ENCODE measurements around the gene UAP1L1. TPM values are rescaled to one million over a fixed set of nuclear protein-coding genes. Genes with fewer than 3 reads are reported as not detected.

The UAP1L1 gene
- total RNA-seq, 2 experiments from 2014 or later, result 6.7 to 7.7 TPM

GRCh38 chr9:137089232-137089947 is 12.1 kb downstream of the UAP1L1 start:
- DNase-seq, result no peak
- peaks cover 34% of the 10 kb centered on the region for H3K4me1 Mint-ChIP-seq (ENCODE audit: low read depth)
- H3K4me3 Mint-ChIP-seq, result no peak overlapping the region
- H3K36me3 Mint-ChIP-seq, result peaks cover 9% of the 10 kb centered on the region
- peak overlapping the region; percentile 29 for H3K27ac Mint-ChIP-seq
- POLR2A ChIA-PET, result interaction anchor here (0.6 kb wide), 1 partner anchor 19 kb away, joined by 4 read pairs; the partner anchor contains the start of gene SAPCD2
- intact Hi-C loops (cut with micrococcal nuclease), result loop anchor here (5.0 kb wide), 1 partner anchor 242 kb away; the partner anchor contains the start of gene PHPT1
- no peaks in the 10 kb centered on the region for H3K9me3 Mint-ChIP-seq
- H3K27me3 Mint-ChIP-seq, result no peaks in the 10 kb centered on the region
- CTCF ChIA-PET, result interaction anchor here (1.0 to 3.9 kb wide), 4 partner anchors 43 to 147 kb away, joined by 3 to 26 read pairs (median 8); partner anchors contain the start of genes NPDC1 and RNF224

GRCh38 chr9:137095664-137096517 is 18.6 kb downstream of the UAP1L1 start:
- CTCF ChIA-PET, result interaction anchor here (0.6 to 2.7 kb wide), 38 partner anchors 8 to 763 kb away, joined by 3 to 40 read pairs (median 4); partner anchors contain the start of genes ABCA2, AJM1, CYSRT1 and DPP7
- H3K4me1 Mint-ChIP-seq (ENCODE audit: low read depth), result peaks cover 19% of the 10 kb centered on the region

GRCh38 chr9:137096785-137097546 is 19.6 kb downstream of the UAP1L1 start:
- DNase-seq, result no peak
- POLR2A ChIA-PET, result interaction anchor here (1.9 kb wide), 1 partner anchor 10 kb away, joined by 43 read pairs; the partner anchor contains the start of gene MAN1B1
- Mint-ChIP-seq H3K36me3 (peaks cover 27% of the 10 kb centered on the region), H3K9me3 (no peaks in the 10 kb centered on the region), H3K4me1 (ENCODE audit: low read depth) (peaks cover 19% of the 10 kb centered on the region), H3K27me3 (no peaks in the 10 kb centered on the region), H3K4me3 (peak overlapping the region; percentile 62), H3K27ac (peak overlapping the region; percentile 84)
- intact Hi-C loops (cut with micrococcal nuclease), result no loop called here
- CTCF ChIA-PET, result interaction anchor here (1.2 to 2.7 kb wide), 10 partner anchors 9 to 304 kb away, joined by 3 to 40 read pairs (median 6); partner anchors contain the start of genes ABCA2, DPP7, MAN1B1 and TPRN

More at GRCh38 chr9:137095664-137096517, 18.6 kb downstream of the UAP1L1 start:
- intact Hi-C loops (cut with micrococcal nuclease), result loop anchor here (1.0 kb wide), 1 partner anchor 9 kb away; no protein-coding TSS in a partner anchor
- DNase-seq, result peak; percentile 93
- peak overlapping the region; percentile 84 for H3K27ac Mint-ChIP-seq
- peak overlapping the region; percentile 62 for H3K4me3 Mint-ChIP-seq
- no peaks in the 10 kb centered on the region for H3K27me3 Mint-ChIP-seq
- no peaks in the 10 kb centered on the region for H3K9me3 Mint-ChIP-seq
- peaks cover 31% of the 10 kb centered on the region for H3K36me3 Mint-ChIP-seq
- POLR2A ChIA-PET, result interaction anchor here (0.8 to 1.9 kb wide), 10 partner anchors 9 to 556 kb away, joined by 3 to 43 read pairs (median 5); partner anchors contain the start of genes DPP7, MAN1B1, SAPCD2 and TUBB4B

- no peak for DNase-seq
- H3K27me3 Mint-ChIP-seq, result no peaks in the 10 kb centered on the region
- no peak overlapping the region for H3K27ac Mint-ChIP-seq
- H3K4me1 Mint-ChIP-seq (ENCODE audit: low read depth), result peaks cover 19% of the 10 kb centered on the region
- no peak overlapping the region for H3K4me3 Mint-ChIP-seq
- H3K36me3 Mint-ChIP-seq, result peaks cover 25% of the 10 kb centered on the region
- POLR2A ChIA-PET, result no interaction called here
- H3K9me3 Mint-ChIP-seq, result no peaks in the 10 kb centered on the region
- CTCF ChIA-PET, result interaction anchor here (1.4 to 2.7 kb wide), 2 partner anchors 11 to 139 kb away, joined by 3 to 40 read pairs; partner anchors contain the start of gene MAN1B1
- intact Hi-C loops (cut with micrococcal nuclease), result no loop called here
Observed at GRCh38 chr9:137097761-137098462, 20.6 kb downstream of the UAP1L1 start.

GRCh38 chr9:137099231-137099630 is 21.9 kb downstream of the UAP1L1 start:
- intact Hi-C loops (cut with micrococcal nuclease), result no loop called here
- no peaks in the 10 kb centered on the region for H3K27me3 Mint-ChIP-seq
- H3K4me3 Mint-ChIP-seq, result no peak overlapping the region
- no peak overlapping the region for H3K27ac Mint-ChIP-seq
- ChIA-PET CTCF (no interaction called here), POLR2A (no interaction called here)
- no peak for DNase-seq
- H3K36me3 Mint-ChIP-seq, result peaks cover 24% of the 10 kb centered on the region
- H3K9me3 Mint-ChIP-seq, result no peaks in the 10 kb centered on the region
- peaks cover 17% of the 10 kb centered on the region for H3K4me1 Mint-ChIP-seq (ENCODE audit: low read depth)

- H3K9me3 Mint-ChIP-seq, result no peaks in the 10 kb centered on the region
- H3K27me3 Mint-ChIP-seq, result no peaks in the 10 kb centered on the region
- no peak overlapping the region for H3K4me3 Mint-ChIP-seq
- intact Hi-C loops (cut with micrococcal nuclease), result no loop called here
- POLR2A ChIA-PET, result no interaction called here
- no peaks in the 10 kb centered on the region for H3K4me1 Mint-ChIP-seq (ENCODE audit: low read depth)
- H3K36me3 Mint-ChIP-seq, result peaks cover 8% of the 10 kb centered on the region
- no peak for DNase-seq
- CTCF ChIA-PET, result interaction anchor here (1.0 kb wide), 1 partner anchor 133 kb away, joined by 3 read pairs; no protein-coding TSS in a partner anchor
- H3K27ac Mint-ChIP-seq, result no peak overlapping the region
Observed at GRCh38 chr9:137103206-137103999, 26.1 kb downstream of the UAP1L1 start.

GRCh38 chr9:137105814-137106661 is 28.7 kb downstream of the UAP1L1 start:
- no peaks in the 10 kb centered on the region for H3K9me3 Mint-ChIP-seq
- H3K27me3 Mint-ChIP-seq, result no peaks in the 10 kb centered on the region
- POLR2A ChIA-PET, result interaction anchor here (1.2 kb wide), 1 partner anchor 83 kb away, joined by 3 read pairs; no protein-coding TSS in a partner anchor
- H3K27ac Mint-ChIP-seq, result no peak overlapping the region
- no peak for DNase-seq
- CTCF ChIA-PET, result interaction anchor here (0.5 to 1.6 kb wide), 3 partner anchors 10 to 95 kb away, joined by 3 to 6 read pairs (median 3); no protein-coding TSS in a partner anchor
- no peak overlapping the region for H3K4me3 Mint-ChIP-seq
- peaks cover 2% of the 10 kb centered on the region for H3K4me1 Mint-ChIP-seq (ENCODE audit: low read depth)
- H3K36me3 Mint-ChIP-seq, result peaks cover 6% of the 10 kb centered on the region
- intact Hi-C loops (cut with micrococcal nuclease), result no loop called here

GRCh38 chr9:137106662-137107250 is 29.4 kb downstream of the UAP1L1 start:
- intact Hi-C loops (cut with micrococcal nuclease), result no loop called here
- POLR2A ChIA-PET, result interaction anchor here (1.0 kb wide), 1 partner anchor 11 kb away, joined by 3 read pairs; no protein-coding TSS in a partner anchor
- Mint-ChIP-seq H3K27me3 (no peaks in the 10 kb centered on the region), H3K4me3 (no peak overlapping the region), H3K9me3 (no peaks in the 10 kb centered on the region), H3K36me3 (peaks cover 8% of the 10 kb centered on the region), H3K27ac (no peak overlapping the region), H3K4me1 (ENCODE audit: low read depth) (peaks cover 2% of the 10 kb centered on the region)
- no peak for DNase-seq
- CTCF ChIA-PET, result interaction anchor here (0.5 to 1.6 kb wide), 5 partner anchors 11 to 94 kb away, joined by 3 to 6 read pairs (median 3); no protein-coding TSS in a partner anchor

- ChIA-PET POLR2A (interaction anchor here (0.6 to 1.0 kb wide), 2 partner anchors 12 to 324 kb away, joined by 3 read pairs; no protein-coding TSS in a partner anchor), CTCF (interaction anchor here (1.2 to 1.3 kb wide), 2 partner anchors 12 to 82 kb away, joined by 3 read pairs; no protein-coding TSS in a partner anchor)
- no peak for DNase-seq
- intact Hi-C loops (cut with micrococcal nuclease), result no loop called here
- H3K4me3 Mint-ChIP-seq, result no peak overlapping the region
- no peak overlapping the region for H3K27ac Mint-ChIP-seq
- H3K36me3 Mint-ChIP-seq, result peaks cover 8% of the 10 kb centered on the region
- H3K9me3 Mint-ChIP-seq, result no peaks in the 10 kb centered on the region
- no peaks in the 10 kb centered on the region for H3K27me3 Mint-ChIP-seq
- peaks cover 2% of the 10 kb centered on the region for H3K4me1 Mint-ChIP-seq (ENCODE audit: low read depth)
Observed at GRCh38 chr9:137107312-137107921, 30.1 kb downstream of the UAP1L1 start.
